ENCODE results near the gene BRS3. TPM values are rescaled to one million over a fixed set of nuclear protein-coding genes. Genes with fewer than 3 reads are reported as not detected.
A peak's percentile ranks its signal among the peaks of the same experiment; 100 is the strongest.

BRS3 gene
- polyA plus RNA-seq, 2 of the 4 experiments (the other 2 are of a cell fraction), result not detected

DNA sequence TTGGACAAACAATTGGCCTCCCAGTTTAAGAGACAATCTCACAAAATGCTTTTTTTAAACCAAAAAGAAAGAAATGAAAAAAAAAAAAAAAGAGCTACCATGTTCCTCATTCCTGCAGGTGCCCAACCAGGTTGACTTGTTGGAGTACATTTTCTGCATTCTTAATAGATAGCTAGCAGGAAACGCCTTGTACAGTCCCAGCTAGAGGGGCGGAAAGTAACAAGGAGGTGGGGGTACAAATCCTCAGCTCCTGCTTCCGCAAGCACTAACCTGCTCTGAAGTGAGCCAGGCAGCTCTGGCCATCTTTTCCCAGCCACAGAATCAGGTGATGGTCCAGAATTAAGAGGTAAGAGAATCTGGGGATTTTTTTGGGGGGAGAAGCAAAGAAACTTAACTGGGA is 44.2 kb downstream of the BRS3 start, which contains the start of gene VGLL1 (continued):
- no peak for TF ChIP-seq CBX2 (IDR thresholded peaks at IDR 0.05; ENCODE audit: borderline replicate concordance, low read depth)
- TF ChIP-seq RCOR1 (IDR thresholded peaks at IDR 0.05; ENCODE audit: low read depth, low read length), result no peak
- no peak for TF ChIP-seq EHMT2 (IDR thresholded peaks at IDR 0.05; ENCODE audit: low read depth)
- TF ChIP-seq JUN (IDR thresholded peaks at IDR 0.05), result no peak
- no peak for TF ChIP-seq SMC3 (IDR thresholded peaks at IDR 0.05)
- no peak for TF ChIP-seq ELK1 (IDR thresholded peaks at IDR 0.05; ENCODE audit: low read depth, low read length)
- no peak for TF ChIP-seq MYC (IDR thresholded peaks at IDR 0.05; ENCODE audit: borderline replicate concordance, low read length)

- FAIRE-seq (no peak), ATAC-seq (no peak), DNase-seq (ENCODE audit: low read depth in 1 of 2, low spot score in 1 of 2) (no peak)
- ChIA-PET POLR2A (no interaction called here), CTCF (no interaction called here)
- no peaks in the 10 kb centered on the region for H3K9me3 ChIP-seq
- no peak for TF ChIP-seq HOXB13 (CRISPR knock-in tag; IDR thresholded peaks at IDR 0.05; ENCODE audit: low read depth)
- TF ChIP-seq, protein P1, sequence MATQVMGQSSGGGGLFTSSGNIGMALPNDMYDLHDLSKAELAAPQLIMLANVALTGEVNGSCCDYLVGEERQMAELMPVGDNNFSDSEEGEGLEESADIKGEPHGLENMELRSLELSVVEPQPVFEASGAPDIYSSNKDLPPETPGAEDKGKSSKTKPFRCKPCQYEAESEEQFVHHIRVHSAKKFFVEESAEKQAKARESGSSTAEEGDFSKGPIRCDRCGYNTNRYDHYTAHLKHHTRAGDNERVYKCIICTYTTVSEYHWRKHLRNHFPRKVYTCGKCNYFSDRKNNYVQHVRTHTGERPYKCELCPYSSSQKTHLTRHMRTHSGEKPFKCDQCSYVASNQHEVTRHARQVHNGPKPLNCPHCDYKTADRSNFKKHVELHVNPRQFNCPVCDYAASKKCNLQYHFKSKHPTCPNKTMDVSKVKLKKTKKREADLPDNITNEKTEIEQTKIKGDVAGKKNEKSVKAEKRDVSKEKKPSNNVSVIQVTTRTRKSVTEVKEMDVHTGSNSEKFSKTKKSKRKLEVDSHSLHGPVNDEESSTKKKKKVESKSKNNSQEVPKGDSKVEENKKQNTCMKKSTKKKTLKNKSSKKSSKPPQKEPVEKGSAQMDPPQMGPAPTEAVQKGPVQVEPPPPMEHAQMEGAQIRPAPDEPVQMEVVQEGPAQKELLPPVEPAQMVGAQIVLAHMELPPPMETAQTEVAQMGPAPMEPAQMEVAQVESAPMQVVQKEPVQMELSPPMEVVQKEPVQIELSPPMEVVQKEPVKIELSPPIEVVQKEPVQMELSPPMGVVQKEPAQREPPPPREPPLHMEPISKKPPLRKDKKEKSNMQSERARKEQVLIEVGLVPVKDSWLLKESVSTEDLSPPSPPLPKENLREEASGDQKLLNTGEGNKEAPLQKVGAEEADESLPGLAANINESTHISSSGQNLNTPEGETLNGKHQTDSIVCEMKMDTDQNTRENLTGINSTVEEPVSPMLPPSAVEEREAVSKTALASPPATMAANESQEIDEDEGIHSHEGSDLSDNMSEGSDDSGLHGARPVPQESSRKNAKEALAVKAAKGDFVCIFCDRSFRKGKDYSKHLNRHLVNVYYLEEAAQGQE (IDR thresholded peaks at IDR 0.05), result no peak
- TF ChIP-seq PHF8 (IDR thresholded peaks at IDR 0.05; ENCODE audit: borderline replicate concordance, low read depth), result no peak
- TF ChIP-seq POLR2A (IDR thresholded peaks at IDR 0.05; ENCODE audit: low read length), result no peak
- no peak for TF ChIP-seq MAFK (IDR thresholded peaks at IDR 0.05; ENCODE audit: partially characterized antibody)
- TF ChIP-seq ELK1 (IDR thresholded peaks at IDR 0.05; ENCODE audit: low read depth, low read length), result no peak
- no peak for TF ChIP-seq RNF2 (IDR thresholded peaks at IDR 0.05; ENCODE audit: borderline replicate concordance, low read depth)
- no peak for TF ChIP-seq RAD21 (conservative IDR thresholded peaks at IDR 0.05 in 1 of 2, IDR thresholded peaks at IDR 0.05 in 1 of 2)
- no peak for TF ChIP-seq CHD4 (IDR thresholded peaks at IDR 0.05; ENCODE audit: borderline replicate concordance)
- TF ChIP-seq HOXB5 (CRISPR knock-in tag; IDR thresholded peaks at IDR 0.05), result no peak
- no peak for TF ChIP-seq ZC3H11A (IDR thresholded peaks at IDR 0.05)
- TF ChIP-seq JUNB (IDR thresholded peaks at IDR 0.05), result no peak
- no peak for TF ChIP-seq MYC (IDR thresholded peaks at IDR 0.05; ENCODE audit: borderline replicate concordance, low read length)
- TF ChIP-seq CHD2 (IDR thresholded peaks at IDR 0.05; ENCODE audit: low read length, partially characterized antibody), result no peak
- 43% methylated on average over 2 of the region's 2 CpGs for WGBS (ENCODE audit: missing lambda C conversion rate)
- no peaks in the 10 kb centered on the region for H3K4me1 ChIP-seq
- H3K27ac ChIP-seq, result no peak overlapping the region
- no peak overlapping the region for H3K4me3 ChIP-seq
- no peak overlapping the region for H3K4me2 ChIP-seq
Observed at GRCh38 chrX:136534131-136534530, 46.4 kb downstream of the BRS3 start.

DNA sequence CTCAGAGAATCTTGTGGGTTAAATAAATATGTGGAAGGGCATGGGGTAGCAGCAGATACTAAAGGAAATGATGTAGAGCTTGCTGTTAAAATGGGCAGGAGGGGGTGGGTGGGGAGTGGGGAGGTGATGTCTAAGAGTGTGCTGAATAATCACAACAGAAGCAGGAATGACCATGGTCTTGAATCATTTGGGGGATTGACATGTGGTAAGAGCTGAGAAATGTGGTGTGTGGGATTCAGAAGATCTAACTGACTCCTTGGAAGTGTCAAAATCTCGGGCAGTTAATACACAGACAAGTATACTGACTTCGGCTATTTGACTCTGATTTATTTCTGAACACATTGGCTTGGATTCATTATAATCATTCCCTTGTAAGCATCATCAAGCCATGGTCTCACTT is 51.1 kb downstream of the BRS3 start:
- DNase-seq (ENCODE audit: low read depth in 1 of 2, low spot score in 1 of 2) (no peak), ATAC-seq (no peak), FAIRE-seq (peak; percentile 81)
- Histone ChIP-seq H3K9me3 (no peaks in the 10 kb centered on the region), H3K4me2 (no peak overlapping the region), H3K4me3 (no peak overlapping the region), H3K4me1 (no peaks in the 10 kb centered on the region), H3K27ac (no peak overlapping the region)
- ChIA-PET CTCF (no interaction called here), POLR2A (no interaction called here)
- 26% methylated on average over 2 of the region's 2 CpGs for WGBS (ENCODE audit: missing lambda C conversion rate)
- TF ChIP-seq NR3C1 (IDR thresholded peaks at IDR 0.05) (no peak), JUN (IDR thresholded peaks at IDR 0.05) (no peak), HEYL (CRISPR knock-in tag; IDR thresholded peaks at IDR 0.05) (no peak), PHF8 (IDR thresholded peaks at IDR 0.05; ENCODE audit: borderline replicate concordance, low read depth) (no peak), ESRRA (IDR thresholded peaks at IDR 0.05; ENCODE audit: borderline replicate concordance, low read length) (no peak), MAZ (IDR thresholded peaks at IDR 0.05; ENCODE audit: borderline replicate concordance, low read depth, low read length) (no peak), E2F6 (IDR thresholded peaks at IDR 0.05; ENCODE audit: borderline replicate concordance, low read depth) (no peak), KDM5A (IDR thresholded peaks at IDR 0.05) (no peak), NFE2L2 (conservative IDR thresholded peaks at IDR 0.05; ENCODE audit: low read length) (no peak), EP300 (IDR thresholded peaks at IDR 0.05) (no peak), BHLHE40 (IDR thresholded peaks at IDR 0.05; ENCODE audit: low read depth, low read length) (no peak), RCOR1 (IDR thresholded peaks at IDR 0.05; ENCODE audit: low read depth, low read length) (no peak), FOXS1 (CRISPR knock-in tag; IDR thresholded peaks at IDR 0.05) (no peak)
